Right atrium auricular region (tissue), 2 donors: ENCODE results near the gene MESP1. TPM values are rescaled to one million over a fixed set of nuclear protein-coding genes. Genes with fewer than 3 reads are reported as not detected.

Experiments used
- DNase-seq: peaks from one replicate; pipeline ENCODE4 v3.0.0-alpha.2; 2019; ENCODE audit warnings: low spot score
- H3K27ac ChIP-seq, 2 donors: fragments of 200-600 bp; sonication (generic); 1 replicate in 1 of 2; 2 replicates in 1 of 2; pipeline ENCODE4 v1.5.1; 2016 to 2019
- H3K27me3 ChIP-seq, 2 donors: fragments of 200-600 bp; sonication (generic); one replicate each; pipeline versions ENCODE4 v1.5.1 to v1.6.0; 2017 to 2019
- H3K36me3 ChIP-seq: fragments of 200-600 bp; sonication (generic); one replicate; pipeline ENCODE4 v1.5.1; 2016
- H3K4me1 ChIP-seq, 2 donors: fragments of 200-600 bp; sonication (generic); one replicate each; pipeline versions ENCODE4 v1.5.1 to v1.6.0; 2017 to 2019
- H3K4me3 ChIP-seq, 2 donors: fragments of 200-600 bp; sonication (generic); 1 replicate in 1 of 2; 2 replicates in 1 of 2; pipeline ENCODE4 v1.5.1; 2017 to 2019; ENCODE audit warnings: mild to moderate bottlenecking in 1 of 2, moderate library complexity in 1 of 2
- H3K9me3 ChIP-seq, 2 donors: fragments of 200-600 bp; sonication (generic); one replicate each; pipeline ENCODE4 v1.5.1; 2019
- CTCF ChIP-seq, 2 donors: fragments of 200-600 bp; sonication (generic); IDR thresholded peaks; one replicate each; pipeline ENCODE4 v1.5.1; 2019; ENCODE audit warnings: antibody characterized with exemption in 2 of 2
- total RNA-seq, 2 donors: library from RNA; depleted of rRNA; stranded (reverse); fragments of >200 nt; gene quantifications; one replicate each; pipeline ENCODE4 v1.1.0, GENCODE V29; 2016

The MESP1 gene
- total RNA-seq, 2 donors from 2014 or later = 2.3 to 2.4 TPM

- Histone ChIP-seq H3K4me3 (no peak overlapping the region), H3K4me1 (peaks cover 0 to under 1% of the 10 kb centered on the region in 2 donors), H3K36me3 (no peaks in the 10 kb centered on the region), H3K9me3 (no peaks in the 10 kb centered on the region), H3K27ac (no peak overlapping the region), H3K27me3 (no peaks in the 10 kb centered on the region)
- no peak for TF ChIP-seq CTCF (IDR thresholded peaks at IDR 0.05)
- DNase-seq = no peak
These were observed 31.0 kb upstream of the MESP1 start for GRCh38 chr15:89781891-89782618.

GRCh38 chr15:89781055-89781454, 30.0 kb upstream of the MESP1 start:
- TF ChIP-seq CTCF (IDR thresholded peaks at IDR 0.05) = no peak
- H3K27me3 ChIP-seq = no peaks in the 10 kb centered on the region
- H3K27ac ChIP-seq = no peak overlapping the region
- H3K36me3 ChIP-seq = no peaks in the 10 kb centered on the region
- H3K4me1 ChIP-seq = peaks cover 0 to 10% of the 10 kb centered on the region in 2 donors
- H3K4me3 ChIP-seq = no peak overlapping the region
- no peaks in the 10 kb centered on the region for H3K9me3 ChIP-seq
- no peak for DNase-seq

- Histone ChIP-seq H3K27me3 (no peaks in the 10 kb centered on the region), H3K27ac (no peak overlapping the region), H3K36me3 (no peaks in the 10 kb centered on the region), H3K9me3 (no peaks in the 10 kb centered on the region), H3K4me3 (no peak overlapping the region), H3K4me1 (peaks cover 0 to 14% of the 10 kb centered on the region in 2 donors)
- TF ChIP-seq CTCF (IDR thresholded peaks at IDR 0.05) = no peak
- no peak for DNase-seq
These were observed 29.6 kb upstream of the MESP1 start for GRCh38 chr15:89780601-89781000.

GRCh38 chr15:89778861-89779260, 27.8 kb upstream of the MESP1 start:
- Histone ChIP-seq H3K27me3 (no peaks in the 10 kb centered on the region), H3K36me3 (no peaks in the 10 kb centered on the region), H3K4me3 (no peak overlapping the region), H3K27ac (no peak overlapping the region), H3K9me3 (no peaks in the 10 kb centered on the region), H3K4me1 (peaks cover 0 to 14% of the 10 kb centered on the region in 2 donors)
- no peak for DNase-seq
- TF ChIP-seq CTCF (IDR thresholded peaks at IDR 0.05) = no peak

GRCh38 chr15:89777782-89778380, 26.8 kb upstream of the MESP1 start:
- H3K36me3 ChIP-seq = no peaks in the 10 kb centered on the region
- no peaks in the 10 kb centered on the region for H3K9me3 ChIP-seq
- H3K4me1 ChIP-seq = peaks cover 0 to 14% of the 10 kb centered on the region in 2 donors
- H3K27ac ChIP-seq = no peak overlapping the region
- no peaks in the 10 kb centered on the region for H3K27me3 ChIP-seq
- no peak for TF ChIP-seq CTCF (IDR thresholded peaks at IDR 0.05)
- H3K4me3 ChIP-seq = no peak overlapping the region
- no peak for DNase-seq
